MV-4-11 (cell line): ENCODE measurements around the gene TCEA3.
"Not testable (repeated sequence)": the region's sequence is repeated elsewhere in the genome, so short reads cannot be mapped to it uniquely, and the experiment has no call there.

Source experiments
- DNase-seq: peaks from one replicate; lab custom pipeline; 2025; lab: John Stamatoyannopoulos, UW

Gene TCEA3

DNA sequence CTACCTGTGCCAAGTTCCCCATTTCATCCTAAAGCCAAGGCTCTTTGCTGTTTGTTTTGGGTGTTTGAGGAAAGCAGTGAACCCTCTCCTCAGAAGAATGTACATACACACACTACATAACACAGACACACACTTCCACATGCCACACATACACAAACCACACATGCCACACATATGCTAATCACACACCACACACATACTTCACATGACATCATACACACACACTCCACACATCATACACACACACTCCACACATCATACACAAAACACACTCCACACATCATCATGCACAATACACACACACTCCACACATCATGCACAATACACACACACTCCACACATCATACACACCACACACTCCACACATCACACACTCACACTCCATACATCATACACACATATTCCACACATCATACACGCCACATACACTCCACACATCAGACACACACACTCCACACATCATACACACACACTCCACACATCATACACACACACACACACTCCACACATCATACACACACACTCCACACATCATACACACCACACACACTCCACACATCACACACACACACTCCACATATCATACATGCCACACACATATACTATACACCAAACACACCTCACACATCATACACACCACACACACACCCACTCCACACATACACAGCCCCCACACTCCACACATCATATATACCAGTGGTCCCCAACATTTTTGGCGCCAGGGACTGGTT, 32.3 kb downstream of the TCEA3 start:
- no peak for DNase-seq

DNA sequence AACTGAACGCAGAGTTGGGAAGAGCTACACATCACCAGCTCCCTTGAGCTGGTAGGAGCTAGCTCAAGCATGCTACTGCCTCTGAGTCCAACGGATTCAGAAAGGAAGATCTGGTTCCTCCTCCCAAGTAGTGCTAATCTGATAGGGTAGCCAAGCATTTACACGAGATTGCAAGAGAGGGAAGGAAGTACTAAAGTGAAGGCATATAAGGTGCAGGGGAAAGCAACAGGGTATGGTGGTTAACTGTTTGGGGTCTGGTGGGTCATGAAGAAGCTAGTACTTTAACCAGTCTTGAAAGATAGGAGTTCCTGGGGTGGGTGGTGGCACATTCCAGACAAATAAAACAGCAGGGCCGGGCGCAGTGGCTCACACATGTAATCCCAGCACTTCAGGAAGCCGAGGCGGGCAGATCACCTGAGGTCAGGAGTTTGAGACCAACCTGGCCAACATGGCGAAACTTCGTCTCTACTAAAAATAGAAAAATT, 34.7 kb downstream of the TCEA3 start:
- peak; percentile 20 for DNase-seq

DNA sequence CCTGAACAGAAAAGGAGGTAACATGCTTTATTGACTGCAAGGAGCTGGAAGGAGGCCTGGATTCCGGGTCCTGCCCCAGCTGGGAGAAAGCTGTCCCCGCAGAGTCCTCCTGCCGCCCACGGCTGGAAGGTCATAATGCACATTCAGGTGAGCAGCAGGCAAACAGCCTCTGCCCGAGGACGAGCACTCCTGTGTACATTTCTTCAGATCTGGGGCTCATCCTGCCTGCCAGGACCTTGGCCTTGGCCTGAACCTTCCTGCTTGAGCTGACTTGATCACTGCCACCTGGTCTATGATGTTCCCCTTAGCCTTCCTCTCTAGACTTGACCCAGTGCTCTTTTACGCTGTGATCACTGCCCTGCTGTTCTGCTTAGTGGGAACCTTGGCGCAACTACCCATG, 37.1 kb downstream of the TCEA3 start:
- no peak for DNase-seq

DNA sequence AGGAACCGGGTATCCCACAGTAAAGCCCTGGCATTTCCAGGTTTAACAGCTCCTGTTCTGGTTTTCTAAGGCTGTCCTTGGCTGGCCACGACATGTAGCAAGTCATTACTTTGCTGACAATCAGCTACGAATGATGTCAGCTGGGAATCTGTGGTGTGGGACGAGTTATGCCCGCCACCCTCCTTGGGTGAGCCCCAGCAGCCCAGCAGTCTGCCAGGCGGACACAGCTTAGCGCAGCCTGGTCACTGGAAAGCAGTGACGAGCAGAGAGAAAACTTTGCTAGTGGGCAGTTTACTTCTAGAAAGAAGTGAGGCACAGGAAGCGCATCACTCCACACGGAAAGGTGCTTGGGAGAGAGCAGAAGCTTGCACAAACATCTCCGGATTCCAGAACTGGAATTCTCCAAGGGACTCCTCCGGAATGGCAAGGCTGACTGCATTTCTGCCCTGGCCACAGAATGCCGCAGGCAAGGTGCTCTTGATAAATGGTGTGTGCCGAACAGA, 39.4 kb downstream of the TCEA3 start:
- no peak for DNase-seq

DNA sequence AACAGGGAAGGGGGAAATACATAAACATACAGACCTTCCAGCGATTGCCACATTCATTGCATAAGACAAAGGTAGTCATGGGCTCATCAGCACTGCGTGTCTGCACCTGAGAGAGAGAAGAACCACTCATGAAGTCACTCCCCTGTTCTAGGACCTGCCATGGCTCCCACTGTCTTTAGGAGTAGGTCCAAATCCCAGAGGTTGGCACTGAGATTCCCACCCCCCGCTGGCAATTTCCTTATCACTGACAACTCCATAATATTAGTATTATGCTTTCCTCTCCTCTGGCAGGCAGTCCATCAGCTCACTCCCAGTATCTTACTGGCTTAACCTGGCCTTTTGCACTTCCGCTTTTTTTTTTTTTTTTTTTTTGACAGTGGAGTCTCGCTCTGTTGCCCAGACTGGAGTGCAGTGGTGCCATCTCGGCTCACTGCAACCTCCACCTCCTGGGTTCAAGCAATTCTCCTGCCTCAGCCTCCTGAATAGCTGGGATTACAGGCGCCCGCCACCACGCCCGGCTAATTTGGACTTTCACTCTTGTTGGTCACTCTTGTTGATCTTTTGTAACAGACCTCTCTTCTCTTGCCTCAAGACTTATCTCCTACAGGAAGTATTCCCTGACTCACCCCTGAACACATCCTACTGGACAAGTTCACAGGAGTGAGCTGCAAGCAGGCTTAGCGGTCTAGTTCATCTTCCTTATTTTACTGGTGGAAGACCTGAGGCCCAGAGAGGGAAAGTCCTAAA, 40.1 kb downstream of the TCEA3 start:
- DNase-seq, result peak; percentile 52

DNA sequence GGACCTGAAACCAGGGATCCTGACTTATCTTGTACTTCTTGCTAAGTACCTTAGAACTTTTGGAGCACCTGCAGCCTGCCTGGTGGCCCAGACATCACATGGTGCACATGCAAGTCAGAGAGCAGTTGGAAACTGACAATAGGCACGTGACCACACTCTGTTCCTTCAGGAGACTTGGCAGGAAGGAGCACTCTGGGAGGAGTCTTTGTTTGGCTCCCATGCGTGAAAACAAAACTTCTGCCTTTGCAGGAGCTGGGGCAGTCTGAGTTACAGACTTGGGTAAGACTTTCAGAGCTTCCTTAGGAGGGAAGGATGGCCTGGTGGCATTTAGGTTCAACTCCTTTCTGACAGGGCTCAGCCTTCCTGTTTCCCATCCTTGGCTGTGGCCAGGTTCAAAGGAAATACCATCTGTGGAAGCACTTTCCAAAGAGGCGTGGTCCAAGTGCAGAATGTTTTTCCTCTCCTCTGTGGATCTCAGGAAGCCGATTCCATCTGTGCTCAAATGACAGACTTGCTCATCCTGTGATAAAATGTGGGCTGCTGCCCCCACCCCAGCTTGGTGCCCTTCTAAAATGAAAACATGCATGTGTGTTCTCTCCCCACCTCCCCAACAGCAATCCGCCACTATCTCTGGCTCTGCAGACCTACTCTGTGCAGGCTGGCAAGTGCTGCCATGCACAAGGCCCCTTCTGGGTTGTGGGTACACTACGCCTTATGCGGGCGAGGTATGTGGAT, 40.8 kb downstream of the TCEA3 start:
- no peak for DNase-seq

DNA sequence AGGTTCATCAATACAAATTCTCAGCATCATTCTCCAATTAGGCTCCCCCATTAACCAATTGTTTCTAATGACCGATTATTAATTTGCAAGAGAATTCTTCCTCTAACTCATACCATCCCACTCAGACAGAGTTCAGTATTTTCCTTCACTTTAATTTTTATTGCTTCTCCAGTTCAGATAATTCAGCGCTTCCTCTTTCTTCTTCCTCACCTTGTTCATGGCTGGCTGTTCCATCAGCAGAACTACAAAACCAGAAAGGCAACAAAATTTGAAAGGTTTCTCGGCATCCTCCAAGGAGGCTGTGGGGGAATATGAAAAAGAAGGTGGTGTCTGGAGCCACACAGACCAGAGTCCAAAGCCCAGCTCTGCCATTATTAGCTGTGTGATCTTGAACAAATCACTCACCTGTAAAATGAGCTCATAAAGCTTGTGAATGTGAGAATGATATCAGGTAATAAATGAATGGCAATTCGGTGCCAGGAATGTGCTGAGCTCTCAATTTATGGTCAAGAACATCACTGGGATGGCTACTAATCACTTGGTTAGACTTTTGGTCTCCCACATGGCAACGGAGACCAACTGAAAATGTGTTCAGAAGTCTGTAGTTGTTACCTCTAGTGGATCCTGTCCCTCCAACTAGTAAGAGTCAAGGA, 43.2 kb downstream of the TCEA3 start:
- DNase-seq, result no peak

DNA sequence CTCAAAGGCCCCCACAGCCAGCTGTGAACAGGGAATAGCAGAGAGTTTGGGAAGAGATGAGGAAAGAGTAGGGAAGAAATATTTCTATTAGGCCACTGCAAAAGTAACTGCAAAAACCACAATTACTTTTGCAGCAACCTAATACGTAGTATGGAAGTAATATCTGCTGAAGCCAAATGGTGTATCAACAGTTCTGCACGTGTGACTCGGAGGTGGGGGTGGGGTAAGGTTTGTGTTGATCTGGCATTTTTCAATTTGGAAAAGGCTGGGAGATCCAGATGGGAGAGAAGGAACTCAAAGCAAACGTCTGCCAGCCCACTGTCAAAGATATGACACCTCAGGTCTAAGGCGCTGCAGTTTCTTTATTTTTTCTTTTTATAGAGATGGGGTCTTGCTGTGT, 43.8 kb downstream of the TCEA3 start:
- no peak for DNase-seq

DNA sequence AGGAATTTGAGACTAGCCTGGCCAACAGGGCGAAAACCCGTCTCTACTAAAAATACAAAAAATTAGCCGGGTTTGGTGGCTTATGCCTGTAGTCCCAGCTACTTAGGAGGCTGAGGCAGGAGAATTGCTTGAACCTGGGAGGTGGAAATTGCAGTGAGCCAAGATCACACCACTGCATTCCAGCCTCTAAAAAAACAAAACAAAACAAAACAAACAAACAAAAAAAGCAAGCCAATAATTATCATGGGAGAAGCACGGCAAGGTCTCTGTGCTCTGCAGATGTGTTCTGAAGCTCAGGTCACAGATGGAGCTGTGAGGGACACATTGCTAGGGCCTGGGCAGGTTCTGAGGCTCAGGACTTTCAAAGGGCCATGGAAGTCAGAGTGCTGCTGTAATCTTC, 44.3 kb downstream of the TCEA3 start:
- not testable (repeated sequence) for DNase-seq

DNA sequence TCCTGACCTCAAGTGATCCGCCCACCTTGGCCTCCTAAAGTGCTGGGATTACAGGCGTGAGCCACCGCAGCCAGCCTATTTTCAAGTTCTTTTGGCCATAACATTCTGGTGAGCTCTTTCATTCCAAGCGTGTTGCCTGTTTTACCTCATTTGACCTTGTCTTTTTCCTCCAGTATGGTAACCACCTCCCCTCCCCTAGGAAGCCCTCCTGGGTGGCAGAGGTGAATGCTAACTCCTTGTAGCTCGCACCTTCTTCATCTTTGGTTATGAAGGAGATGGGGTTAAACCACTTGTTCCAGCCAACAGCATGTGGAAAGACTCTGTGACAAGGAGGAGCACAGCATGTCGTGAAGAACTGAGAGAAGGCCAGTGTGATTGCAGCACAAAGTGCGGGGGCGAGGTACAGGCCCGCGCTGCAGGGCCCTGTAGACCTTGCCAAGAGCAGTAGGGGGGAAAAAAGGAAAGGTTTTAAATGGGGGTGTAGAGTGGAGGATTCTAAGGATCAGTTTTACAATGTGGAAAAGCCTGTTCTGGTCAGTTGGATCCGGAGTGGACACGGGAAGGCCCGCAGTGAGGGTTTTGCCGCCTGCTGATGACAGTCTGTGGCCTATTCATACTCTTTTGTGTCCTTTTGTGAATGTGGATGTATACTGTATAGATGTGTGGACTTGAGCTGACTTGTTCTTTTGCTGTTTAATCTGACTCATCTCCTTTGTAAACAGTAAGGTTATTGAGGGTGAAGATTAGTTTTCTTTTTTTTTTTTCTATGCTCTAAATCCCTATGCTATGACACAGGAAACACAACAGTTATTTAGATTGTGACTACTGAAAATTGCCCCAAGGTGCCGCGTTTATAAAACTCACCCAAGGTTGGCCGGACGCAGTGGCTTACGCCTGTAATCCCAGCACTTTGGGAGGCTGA, 47.4 kb downstream of the TCEA3 start:
- DNase-seq, result no peak

DNA sequence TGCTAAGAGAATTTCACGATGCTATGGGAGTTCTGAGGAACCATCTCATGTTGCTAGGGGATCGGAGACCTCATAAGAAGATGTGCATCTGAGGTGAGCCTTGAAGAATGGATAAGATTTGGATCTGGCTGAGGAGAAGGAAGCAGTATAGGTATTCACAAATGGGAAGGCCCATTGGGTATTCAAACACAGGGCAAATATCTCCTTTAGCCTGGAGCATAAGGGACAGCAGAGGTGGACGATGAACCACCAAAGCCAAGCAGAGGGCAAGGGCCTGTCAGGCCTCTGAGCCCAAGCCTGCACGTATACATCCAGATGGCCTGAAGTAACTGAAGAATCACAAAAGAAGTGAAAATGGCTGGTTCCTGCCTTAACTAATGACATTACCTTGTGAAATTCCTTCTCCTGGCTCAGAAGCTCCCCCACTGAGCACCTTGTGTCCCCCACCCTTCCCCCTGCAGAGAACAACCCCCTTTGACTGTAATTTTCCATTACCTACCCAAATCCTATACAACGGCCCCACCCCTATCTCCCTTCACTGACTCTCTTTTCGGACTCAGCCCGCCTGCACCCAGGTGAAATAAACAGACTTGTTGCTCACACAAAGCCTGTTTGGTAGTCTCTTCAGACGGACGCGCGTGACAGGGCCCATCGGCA, 50.3 kb downstream of the TCEA3 start:
- DNase-seq, result not testable (repeated sequence)

DNA sequence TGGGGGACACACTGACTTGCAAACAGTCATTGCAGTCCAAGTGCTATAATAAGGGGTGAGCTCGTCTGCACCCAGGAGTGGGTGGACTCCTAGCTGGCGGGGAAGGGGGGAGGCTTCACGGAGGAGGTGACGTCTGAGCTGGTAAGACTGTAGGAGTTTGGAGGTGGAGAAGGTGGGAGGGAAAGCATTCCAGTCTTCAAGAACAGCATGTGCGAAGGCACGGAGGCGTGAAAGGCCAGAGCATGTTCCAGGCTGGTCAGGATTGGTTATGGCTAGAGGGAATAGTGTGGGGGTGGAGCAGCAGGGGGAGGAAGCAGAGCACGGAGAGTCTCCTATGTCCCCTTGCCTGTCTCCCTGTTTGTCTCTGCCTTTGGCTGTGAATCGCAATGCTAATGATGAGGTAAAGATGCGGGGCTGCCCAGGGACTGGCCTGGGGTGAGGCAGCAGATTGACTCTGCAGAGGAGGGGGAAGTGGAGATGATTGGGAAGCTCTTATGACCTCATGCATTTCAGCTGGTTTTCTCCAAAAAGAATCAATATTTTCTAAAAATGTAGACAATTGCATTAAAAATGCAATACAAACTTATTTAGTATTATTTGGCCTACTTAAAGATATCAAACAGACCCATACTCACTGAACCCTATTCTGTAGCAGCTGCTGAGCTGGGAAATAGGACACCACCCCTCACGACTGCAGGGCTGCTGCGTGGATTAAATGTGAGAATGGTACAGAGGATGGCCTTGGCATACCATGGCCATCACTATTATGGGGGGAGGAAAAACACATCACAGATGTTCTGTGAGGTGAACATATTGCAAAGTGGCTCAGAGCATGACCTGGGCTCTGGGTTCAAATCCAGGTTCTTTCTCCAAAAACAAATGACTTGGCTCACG, 52.3 kb downstream of the TCEA3 start:
- no peak for DNase-seq

DNA sequence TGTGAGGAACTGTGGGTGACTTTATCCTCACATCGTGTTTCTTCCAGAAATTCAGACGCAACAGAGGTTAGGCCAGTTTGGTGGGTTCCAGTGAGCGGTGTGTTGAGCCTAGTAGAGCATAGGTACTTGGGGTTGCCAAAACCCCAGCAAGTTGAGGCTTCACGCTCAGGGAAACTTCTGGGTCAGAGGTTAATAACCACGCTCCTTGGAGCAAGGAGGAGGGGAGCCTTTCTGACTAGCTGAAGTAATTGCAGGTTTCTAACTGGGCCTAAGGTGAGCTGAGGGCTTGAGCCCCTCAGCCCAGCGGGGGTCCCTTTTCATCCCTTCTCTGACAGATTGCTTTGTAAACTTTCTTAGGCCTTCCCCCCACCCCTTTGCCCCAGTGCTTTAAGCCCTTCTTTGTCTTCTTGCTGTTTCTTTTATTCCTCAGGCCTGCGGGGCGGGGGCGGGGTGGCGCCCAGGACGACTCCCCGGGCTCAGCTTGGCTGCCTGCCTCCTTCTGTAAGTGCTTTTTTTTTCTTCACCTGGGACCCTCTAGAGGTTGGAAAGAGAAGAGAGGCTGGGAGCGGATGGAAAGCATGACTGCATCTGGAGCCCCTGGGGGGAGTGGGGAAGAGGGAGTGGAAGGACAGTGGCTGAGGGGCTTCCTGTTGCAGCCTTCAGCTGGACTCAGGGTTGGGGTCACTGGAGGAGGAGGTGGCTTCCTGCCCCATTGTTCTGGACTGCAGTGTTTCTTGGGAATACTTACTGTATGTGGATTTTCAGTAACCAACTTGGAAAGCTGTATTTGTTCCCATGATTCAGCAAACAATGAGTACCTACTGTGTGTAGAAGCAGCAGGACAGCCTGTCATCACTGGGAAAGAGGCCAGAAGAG, 53.6 kb downstream of the TCEA3 start:
- DNase-seq, result no peak

DNA sequence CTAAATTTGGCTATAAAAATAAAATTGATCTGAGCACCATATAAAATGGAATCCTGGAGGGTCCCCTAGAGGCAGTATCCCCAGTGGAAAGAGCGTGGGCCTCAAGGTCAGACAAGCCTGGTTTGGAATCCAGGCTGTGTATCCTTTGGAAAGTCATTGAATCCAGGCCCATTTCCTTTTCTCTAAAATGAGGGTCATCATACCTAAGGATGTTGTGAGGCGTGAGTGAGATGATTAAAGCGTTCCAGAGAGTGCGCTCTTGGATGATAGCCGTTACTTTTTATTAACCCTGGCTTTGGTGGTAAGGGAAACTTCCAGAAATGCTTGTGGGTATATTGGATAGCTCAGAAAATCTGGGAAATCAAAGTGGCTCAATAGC, 54.2 kb downstream of the TCEA3 start:
- no peak for DNase-seq

DNA sequence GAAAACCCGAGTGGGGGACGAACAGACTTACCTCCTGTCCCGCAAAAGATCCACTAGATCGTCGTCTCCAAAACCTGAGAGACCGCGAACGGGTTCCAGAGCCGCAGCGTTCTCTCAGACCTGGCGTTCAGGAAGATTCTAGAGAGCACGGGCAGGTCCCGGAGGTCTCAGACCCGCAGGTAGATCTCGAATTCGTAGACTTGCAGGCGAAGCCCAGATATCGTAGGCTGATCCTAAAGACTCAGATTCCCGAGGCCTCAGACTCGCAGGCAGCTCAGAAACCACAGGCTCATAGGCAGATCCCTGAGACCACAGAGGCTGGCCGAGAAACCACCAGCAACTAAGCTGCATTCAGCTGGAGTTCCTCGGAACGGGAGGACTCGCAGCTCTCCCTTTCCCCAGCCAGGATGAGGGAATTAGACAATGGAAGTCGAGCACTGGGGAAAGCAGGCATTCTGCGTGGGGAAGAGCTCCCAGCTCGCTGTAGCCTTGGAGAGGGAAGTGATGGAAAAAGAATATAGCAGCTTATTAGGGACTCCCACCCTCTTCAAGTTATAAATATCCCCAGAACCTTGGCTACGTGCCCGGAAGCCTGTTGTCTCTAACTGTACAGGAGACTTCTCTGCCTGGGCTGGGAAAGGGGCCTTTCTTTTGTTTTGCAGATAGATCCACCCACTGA, 55.1 kb downstream of the TCEA3 start, which contains the start of gene ZNF436:
TSS of gene ZNF436 (minus strand) at position 502 of the 679 bp plus-strand sequence. CDS start 1,831 bp downstream, outside the sequence.
- DNase-seq, result peak; percentile 68

DNA sequence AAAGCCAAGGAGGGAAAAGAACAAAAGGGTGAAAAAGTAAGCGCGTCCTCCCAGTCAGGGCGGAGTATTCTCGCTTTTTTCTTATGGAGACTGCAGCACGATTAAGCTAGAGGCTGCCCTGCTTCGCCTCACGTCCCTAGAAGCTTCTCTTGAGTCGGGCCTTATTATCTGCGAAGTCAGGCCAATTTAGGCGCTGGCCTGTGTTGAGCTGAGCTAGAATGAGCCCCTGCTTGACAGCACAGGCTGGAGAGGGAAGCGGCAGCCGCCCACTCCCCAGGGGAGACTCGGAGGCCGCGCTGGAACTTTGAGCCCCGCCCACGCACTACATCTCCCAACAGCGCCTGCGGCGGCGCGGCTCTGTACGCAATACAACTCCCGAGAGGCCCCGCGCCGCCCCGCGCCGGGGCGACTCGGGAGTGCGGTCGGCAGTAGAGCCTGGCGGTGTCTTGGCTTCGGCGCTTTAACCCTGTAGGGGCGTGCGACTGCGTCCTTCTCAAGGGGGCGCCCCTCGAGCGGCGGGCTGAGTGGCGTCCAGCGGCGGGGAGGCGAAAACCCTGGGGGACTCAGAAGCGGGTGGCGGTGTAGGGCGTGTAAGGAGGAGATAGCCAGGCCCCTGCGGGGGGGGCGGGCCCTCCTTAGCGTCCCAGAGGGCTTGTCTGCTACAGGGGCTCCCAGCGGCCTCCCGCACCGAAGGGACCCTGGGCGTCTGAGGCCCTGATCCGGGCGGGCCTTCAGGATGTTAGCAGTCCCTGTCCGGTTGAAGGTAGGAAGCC, 55.8 kb downstream of the TCEA3 start:
- peak; percentile 76 for DNase-seq
